NT2/D1 (cell line): ENCODE results near the gene C2orf42.
A peak's percentile ranks its signal among the peaks of the same experiment; 100 is the strongest.
"Not testable (repeated sequence)": the region's sequence is repeated elsewhere in the genome, so short reads cannot be mapped to it uniquely, and the experiment has no call there.

ENCODE experiments used
- DNase-seq: peaks from one replicate; pipeline ENCODE4 v3.0.0-alpha.2; 2011; ENCODE audit warnings: low read depth, low spot score
- H3K27me3 ChIP-seq: 2 replicates; pipeline ENCODE4 v1.6.0; 2011; ENCODE audit warnings: mild to moderate bottlenecking; ENCODE audit not compliant: insufficient read length, insufficient read depth
- H3K36me3 ChIP-seq: 2 replicates; pipeline ENCODE4 v1.6.1; 2011; ENCODE audit warnings: mild to moderate bottlenecking, low read length, mixed read lengths; ENCODE audit not compliant: insufficient read depth, insufficient read length
- H3K4me1 ChIP-seq: 2 replicates; pipeline ENCODE4 v1.5.1; 2011; ENCODE audit not compliant: insufficient read depth, insufficient read length
- H3K4me3 ChIP-seq: 2 replicates; pipeline ENCODE4 v1.5.1; 2011; ENCODE audit warnings: low read depth; ENCODE audit not compliant: insufficient read length
- H3K9ac ChIP-seq: 2 replicates; pipeline ENCODE4 v1.6.0; 2011; ENCODE audit warnings: low read depth; ENCODE audit not compliant: insufficient read length
- H3K9me3 ChIP-seq: 2 replicates; pipeline ENCODE4 v1.5.1; 2011; ENCODE audit warnings: mild to moderate bottlenecking, low read length; ENCODE audit not compliant: insufficient read depth
- SUZ12 ChIP-seq: IDR thresholded peaks from 2 replicates; pipeline ENCODE4 v1.6.1; 2011; ENCODE audit not compliant: insufficient read length, insufficient read depth; ENCODE audit errors: extremely low read depth
- YY1 ChIP-seq: IDR thresholded peaks from 2 replicates; pipeline ENCODE4 v1.6.1; 2011; ENCODE audit not compliant: insufficient read length, insufficient read depth
- ZNF274 ChIP-seq: IDR thresholded peaks from 2 replicates; pipeline ENCODE4 v1.6.1; 2011; ENCODE audit warnings: mild to moderate bottlenecking, low read depth, low read length

Gene C2orf42

GRCh38 chr2:70190418-70191243, at the start of gene C2orf42:
TSS of gene C2orf42 (minus strand) at chr2:70191019. CDS start at chr2:70181985, 9,034 bp downstream.
- Histone ChIP-seq H3K9ac (peak within 1 kb of the TSS; percentile 83), H3K4me1 (no peaks in the 10 kb centered on the region), H3K36me3 (no peaks in the 10 kb centered on the region), H3K4me3 (peak within 1 kb of the TSS; percentile 86), H3K27me3 (no peaks in the 10 kb centered on the region), H3K9me3 (no peaks in the 10 kb centered on the region)
- no peak for TF ChIP-seq SUZ12
- DNase-seq, result peak; percentile 94

DNA sequence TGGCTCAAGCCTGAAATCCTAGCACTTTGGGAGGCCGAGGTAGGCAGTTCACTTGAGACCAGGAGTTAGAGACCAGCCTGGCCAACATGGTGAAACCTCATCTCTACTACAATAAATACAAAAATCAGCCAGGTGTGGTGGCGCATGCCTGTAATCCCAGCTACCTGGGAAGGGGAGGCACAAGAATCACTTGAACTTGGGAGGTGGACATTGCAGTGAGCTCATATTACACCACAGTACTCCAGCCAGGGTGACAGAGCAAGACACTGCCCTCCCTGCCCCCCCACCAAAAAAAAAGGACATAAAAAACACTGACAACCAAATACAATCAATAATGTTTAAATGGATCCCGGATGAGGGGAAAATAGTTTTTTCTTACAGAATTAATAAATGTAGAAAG, 49.8 kb upstream of the C2orf42 start:
- H3K36me3 ChIP-seq, result peaks cover 39% of the 10 kb centered on the region
- no peaks in the 10 kb centered on the region for H3K27me3 ChIP-seq
- TF ChIP-seq ZNF274 (no peak), YY1 (no peak), SUZ12 (no peak)
- no peak overlapping the region for H3K4me3 ChIP-seq
- H3K9me3 ChIP-seq, result no peaks in the 10 kb centered on the region
- H3K9ac ChIP-seq, result no peak overlapping the region
- DNase-seq, result no peak
- no peaks in the 10 kb centered on the region for H3K4me1 ChIP-seq

DNA sequence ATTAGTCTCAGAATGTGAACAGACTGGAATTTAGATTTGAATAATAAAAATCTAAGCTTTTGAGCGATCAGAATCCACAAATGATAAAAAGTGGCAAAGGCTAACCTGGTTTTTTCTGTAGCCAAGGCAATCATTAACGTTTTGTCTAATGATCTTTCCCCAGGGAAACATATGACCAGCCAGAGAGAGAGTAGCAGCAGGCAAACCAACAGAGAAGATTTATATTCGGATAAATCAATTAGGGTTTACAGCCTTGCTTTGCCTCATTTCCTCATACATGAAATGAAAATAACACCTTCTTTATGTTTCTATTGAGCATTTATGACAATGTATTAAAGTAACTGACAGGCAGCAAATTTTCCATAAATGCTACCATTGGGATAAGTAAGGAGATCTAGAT, 43.1 kb upstream of the C2orf42 start:
- H3K4me3 ChIP-seq, result no peak overlapping the region
- TF ChIP-seq YY1 (no peak), SUZ12 (no peak)
- no peaks in the 10 kb centered on the region for H3K4me1 ChIP-seq
- no peaks in the 10 kb centered on the region for H3K27me3 ChIP-seq
- DNase-seq, result no peak
- peaks cover 58% of the 10 kb centered on the region for H3K36me3 ChIP-seq
- H3K9me3 ChIP-seq, result no peaks in the 10 kb centered on the region
- H3K9ac ChIP-seq, result no peak overlapping the region

DNA sequence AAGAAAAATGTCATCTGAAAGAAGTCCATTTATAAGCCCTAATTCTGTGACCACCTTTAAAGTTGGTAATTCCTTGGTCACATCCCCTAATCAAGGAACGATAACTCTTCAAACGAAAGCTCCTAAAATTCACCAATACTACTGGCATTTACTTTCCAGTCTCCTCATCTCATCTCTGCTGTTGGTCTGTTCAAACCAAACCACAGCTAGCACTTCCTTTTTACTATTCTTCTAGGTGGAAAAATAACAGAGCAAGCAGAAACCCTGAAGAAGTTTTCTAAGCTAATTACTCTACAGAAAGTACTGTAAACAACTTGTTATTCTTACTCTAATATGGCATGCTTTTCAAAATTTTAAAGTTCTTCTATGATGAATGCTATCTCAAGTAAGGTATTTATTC, 36.0 kb upstream of the C2orf42 start:
- no peaks in the 10 kb centered on the region for H3K4me1 ChIP-seq
- no peaks in the 10 kb centered on the region for H3K9me3 ChIP-seq
- TF ChIP-seq SUZ12 (no peak), YY1 (no peak), ZNF274 (no peak)
- no peak overlapping the region for H3K4me3 ChIP-seq
- DNase-seq, result no peak
- peaks cover 77% of the 10 kb centered on the region for H3K36me3 ChIP-seq
- no peak overlapping the region for H3K9ac ChIP-seq
- no peaks in the 10 kb centered on the region for H3K27me3 ChIP-seq

DNA sequence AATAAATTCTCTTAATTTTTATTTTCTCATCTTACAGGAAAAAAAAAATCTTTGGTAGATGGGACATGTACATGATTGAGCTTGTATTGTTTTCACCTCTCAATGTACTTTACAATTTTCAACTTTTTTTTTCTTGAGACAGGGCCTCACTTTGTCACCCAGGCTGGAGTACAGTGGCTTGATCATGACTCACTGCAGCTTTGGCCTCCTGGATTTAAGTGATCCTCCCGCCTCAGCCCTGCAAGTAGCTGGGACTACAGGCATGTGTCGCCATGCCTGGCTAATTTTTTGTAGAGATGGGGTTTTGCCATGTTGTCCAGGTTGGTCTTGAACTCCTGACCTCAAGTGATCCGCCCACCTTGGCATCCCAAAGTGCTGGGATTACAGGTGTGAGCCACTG, 32.5 kb upstream of the C2orf42 start:
- H3K9me3 ChIP-seq, H3K27me3 ChIP-seq, H3K4me3 ChIP-seq, DNase-seq, H3K9ac ChIP-seq, H3K4me1 ChIP-seq: not testable (repeated sequence)
- peaks cover 88% of the 10 kb centered on the region for H3K36me3 ChIP-seq

DNA sequence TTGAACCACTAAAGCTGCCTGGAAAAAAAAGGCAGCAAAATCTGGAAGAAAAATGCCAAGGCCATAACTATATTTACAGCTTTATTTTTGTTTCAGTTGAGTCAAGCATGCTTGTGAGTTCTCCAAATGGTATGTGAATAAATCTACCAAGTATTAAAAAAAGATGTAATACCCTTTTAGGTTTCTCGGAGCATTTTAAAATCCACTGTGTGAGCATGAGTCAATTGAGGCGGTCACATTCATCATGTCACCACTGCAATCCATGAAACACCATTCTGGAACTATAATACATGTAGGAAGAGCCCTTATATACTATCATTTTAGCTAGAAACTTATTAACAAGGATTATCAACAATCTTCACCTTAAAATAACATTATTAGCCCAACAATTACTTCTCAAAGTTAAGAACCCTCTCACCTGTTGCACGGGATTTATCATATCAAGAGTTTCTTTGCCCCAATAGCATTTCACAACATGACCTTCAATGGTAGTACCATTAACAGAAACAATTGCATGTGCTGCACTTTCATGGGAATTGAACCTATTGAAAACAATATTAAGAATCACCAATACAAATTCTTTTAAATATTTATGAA, 24.2 kb upstream of the C2orf42 start:
- no peak for DNase-seq
- Histone ChIP-seq H3K9ac (no peak overlapping the region), H3K9me3 (no peaks in the 10 kb centered on the region), H3K4me3 (no peak overlapping the region), H3K36me3 (peaks cover 72% of the 10 kb centered on the region), H3K4me1 (no peaks in the 10 kb centered on the region), H3K27me3 (no peaks in the 10 kb centered on the region)
- no peak for TF ChIP-seq SUZ12

DNA sequence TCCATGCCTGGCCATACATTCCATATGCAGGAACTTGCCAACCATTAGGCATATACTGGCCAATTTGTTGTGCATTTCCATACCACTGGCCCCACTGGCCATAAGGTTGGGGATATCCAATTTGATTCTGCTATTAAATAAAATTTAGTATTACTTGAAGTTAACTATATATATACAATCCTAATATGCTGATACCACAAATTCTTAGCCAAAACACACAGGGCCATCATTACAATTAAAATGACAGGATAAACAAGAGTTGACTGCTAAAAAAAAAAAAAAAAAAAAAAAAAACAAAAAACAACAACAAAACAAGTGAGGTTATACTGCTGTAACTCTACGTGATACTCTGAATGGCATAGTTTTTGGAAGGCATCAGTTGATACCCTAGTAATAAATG, 23.5 kb upstream of the C2orf42 start:
- Histone ChIP-seq H3K36me3 (peaks cover 65% of the 10 kb centered on the region), H3K9ac (no peak overlapping the region), H3K27me3 (no peaks in the 10 kb centered on the region), H3K4me1 (no peaks in the 10 kb centered on the region), H3K4me3 (no peak overlapping the region), H3K9me3 (no peaks in the 10 kb centered on the region)
- TF ChIP-seq SUZ12, result no peak
- no peak for TF ChIP-seq YY1
- no peak for TF ChIP-seq ZNF274
- DNase-seq, result no peak
